TTC549 (cell line): ENCODE results near the gene TMEM121.
"Not testable (repeated sequence)": the region's sequence is repeated elsewhere in the genome, so short reads cannot be mapped to it uniquely, and the experiment has no call there.

Experiments
- FAIRE-seq: peaks from 2 replicates; lab custom pipeline; 2012; peaks lifted over from hg19 to GRCh38; lab: Jason Lieb, UNC

The TMEM121 gene

DNA sequence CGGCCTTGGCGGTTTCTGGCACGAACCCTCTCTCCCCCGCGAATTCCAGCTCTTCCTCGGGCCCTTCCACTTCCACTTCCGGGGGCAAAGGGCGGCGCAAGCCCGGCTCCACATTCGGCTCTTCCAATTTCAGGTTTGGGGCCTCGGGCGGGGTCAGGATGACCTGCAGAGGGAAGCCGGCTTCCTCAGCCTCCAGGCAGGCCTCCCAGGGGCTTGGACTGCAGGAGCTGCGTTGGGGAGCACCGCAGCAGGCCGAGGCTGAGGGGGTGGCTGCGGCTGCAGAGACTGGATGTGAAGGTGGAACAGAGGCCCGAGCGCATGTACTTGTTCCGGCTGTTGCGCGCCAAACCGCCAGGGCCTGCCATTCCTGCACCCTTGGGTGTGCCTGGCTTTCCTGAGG is 20.7 kb downstream of the TMEM121 start:
- FAIRE-seq: not testable (repeated sequence)

DNA sequence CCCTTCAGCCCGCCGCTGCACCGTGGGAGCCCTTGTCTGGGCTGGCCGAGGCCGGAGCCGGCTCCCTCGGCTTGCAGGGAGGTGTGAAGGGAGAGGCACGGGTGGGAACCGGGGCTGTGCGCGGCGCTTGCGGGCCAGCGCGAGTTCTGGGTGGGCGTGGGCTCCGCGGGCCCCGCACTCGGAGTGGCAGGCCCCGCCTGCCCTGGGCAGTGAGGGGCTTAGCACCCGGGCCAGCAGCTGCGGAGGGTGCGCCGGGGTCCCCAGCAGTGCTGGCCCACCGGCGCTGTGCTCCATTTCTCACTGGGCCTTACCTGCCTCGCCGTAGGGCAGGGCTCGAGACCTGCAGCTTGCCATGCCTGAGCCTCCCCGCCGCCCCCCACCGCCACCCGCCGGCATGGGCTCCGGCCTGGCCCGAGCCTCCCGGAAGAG is 21.4 kb downstream of the TMEM121 start:
- no peak for FAIRE-seq

DNA sequence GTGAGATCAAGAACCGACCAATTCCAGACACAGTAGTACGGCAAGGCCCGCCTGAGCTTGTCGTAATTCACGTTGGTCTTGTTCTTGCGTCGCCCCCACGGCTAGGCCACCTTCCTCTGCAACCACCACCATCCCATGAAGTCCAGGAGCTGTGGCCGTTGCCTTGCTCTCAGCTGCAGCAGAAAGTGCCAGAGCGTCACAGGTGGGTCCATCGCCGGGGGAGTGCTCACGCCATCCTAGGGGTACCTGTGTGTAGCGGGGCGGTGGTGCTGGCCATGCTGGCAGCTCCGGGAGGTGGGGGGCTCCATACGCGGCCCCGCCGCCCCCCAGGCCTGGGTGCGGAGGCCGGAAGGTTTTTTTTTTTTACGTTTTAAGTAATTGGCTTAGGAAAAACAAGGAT is 23.1 kb downstream of the TMEM121 start:
- FAIRE-seq: no peak

DNA sequence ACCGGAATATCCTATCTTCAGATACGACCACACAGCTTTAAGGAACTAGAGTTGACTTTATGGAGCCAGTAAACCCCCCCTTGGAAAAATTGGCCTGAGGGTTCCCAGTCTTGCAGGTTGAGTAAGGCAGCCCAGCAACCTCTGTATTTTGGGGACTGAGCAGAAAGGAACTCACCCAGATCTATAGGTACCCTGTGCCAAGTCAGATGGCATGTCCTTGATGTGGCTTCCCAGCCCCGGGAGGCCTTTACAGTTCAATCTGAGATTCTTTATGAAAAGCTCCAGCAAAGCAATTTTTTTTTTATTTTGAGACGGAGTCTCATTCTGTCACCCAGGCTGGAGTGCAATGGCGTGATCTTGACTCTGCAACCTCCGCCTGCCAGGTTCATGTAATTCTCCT is 27.6 kb downstream of the TMEM121 start:
- no peak for FAIRE-seq

DNA sequence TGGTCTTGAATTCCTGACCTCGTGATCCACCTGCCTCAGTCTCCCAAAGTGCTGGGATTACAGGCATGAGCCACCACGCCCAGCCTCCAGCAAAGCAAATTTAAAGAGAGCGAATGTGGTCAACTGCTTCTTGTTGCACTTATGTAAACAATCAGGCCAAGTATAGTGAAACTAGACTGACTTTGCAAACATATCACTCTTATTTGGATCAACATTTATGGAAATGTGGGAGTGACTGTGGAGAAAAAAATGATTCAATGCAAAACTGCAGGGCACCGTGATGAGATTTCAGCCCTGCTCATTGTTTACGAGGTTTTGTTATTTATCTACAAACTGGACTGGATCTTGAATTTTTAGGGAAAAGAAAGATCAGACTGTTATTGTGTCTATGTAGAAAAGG is 28.1 kb downstream of the TMEM121 start:
- FAIRE-seq: no peak

DNA sequence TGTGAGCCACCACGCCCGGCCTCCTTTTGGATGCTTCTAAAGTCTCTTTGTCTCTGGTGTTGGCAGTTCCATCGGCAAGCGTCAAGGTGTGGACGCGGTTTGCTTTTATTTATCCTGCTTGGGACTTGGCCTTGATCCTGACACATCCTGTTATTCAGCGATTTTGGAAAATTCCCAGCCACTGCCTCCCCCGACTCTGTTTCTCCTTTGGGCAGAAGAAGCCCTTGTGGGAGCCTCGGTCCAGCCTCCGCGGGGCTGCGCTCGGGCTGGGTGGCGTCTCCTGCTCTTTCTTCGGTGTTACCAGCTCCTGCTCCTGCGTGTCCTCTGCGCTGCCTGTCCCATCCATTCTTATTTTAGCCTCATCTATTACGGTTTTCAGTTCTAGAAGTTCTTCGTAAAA is 31.3 kb downstream of the TMEM121 start:
- not testable (repeated sequence) for FAIRE-seq

DNA sequence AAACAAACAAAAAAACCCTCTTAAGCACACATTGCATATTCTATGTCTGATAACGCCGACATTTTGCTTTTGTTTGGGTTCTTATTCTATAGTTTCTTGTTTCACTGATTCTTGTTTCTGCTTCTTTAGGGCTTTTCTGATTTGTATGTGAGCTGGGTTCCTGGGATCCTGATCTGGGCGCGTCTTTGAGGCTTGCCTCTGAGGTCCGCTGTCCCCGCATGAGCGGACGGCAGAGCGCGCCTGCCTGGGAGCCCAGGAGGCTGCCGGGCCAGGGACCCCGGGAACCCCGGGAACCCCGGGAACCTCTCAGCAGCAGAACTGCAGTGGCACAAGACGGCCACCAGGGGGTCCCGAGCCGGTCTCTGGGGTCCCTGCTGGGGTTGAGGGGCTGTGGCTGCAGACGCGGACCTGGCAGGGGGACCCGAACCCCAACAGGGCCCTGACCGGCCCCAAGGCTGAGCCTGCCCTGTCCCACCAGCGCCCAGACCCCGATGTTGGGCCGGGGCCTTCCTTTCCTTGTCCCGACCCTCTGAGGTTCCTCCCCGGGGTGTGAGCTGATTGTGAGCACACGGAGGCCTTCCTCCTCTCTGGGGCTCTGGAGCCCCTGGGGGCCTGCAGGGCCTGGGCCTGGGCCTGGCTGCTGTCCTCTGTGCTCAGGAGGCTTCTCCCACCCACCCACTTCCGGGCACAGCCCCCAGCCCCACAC is 32.2 kb downstream of the TMEM121 start:
- not testable (repeated sequence) for FAIRE-seq

DNA sequence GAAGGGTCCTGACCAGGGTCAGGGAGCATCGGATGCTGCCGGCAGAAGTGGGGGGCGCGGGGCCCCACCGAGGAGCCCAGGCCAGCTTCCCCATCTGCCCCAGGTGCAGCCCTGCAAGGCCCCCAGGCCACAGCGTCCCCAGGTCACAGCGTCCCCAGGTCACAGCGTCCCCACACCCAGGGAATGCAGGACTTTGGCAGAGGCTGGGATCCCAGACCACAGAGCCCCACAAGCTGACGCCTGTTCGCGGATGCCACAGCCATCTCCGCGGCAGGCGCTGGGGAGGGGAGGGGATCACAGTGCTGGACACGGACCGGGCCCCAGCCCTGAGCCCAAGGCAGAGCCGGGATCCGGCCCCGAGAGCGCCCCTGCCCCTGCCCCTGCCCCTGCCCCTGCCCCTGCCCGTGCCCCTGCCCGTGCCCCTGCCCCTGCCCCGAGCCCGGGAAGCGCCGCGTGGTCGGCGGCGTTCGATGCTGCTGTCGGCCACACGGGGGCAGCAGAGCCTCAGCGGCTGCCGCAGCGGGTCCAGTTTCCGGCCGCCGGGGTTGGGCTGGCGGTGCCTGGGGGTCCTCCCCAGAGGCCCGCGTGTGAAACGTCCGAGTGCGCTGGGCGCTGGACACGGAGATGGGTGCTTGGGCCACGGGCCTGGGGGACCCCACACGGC is 33.1 kb downstream of the TMEM121 start:
- not testable (repeated sequence) for FAIRE-seq

DNA sequence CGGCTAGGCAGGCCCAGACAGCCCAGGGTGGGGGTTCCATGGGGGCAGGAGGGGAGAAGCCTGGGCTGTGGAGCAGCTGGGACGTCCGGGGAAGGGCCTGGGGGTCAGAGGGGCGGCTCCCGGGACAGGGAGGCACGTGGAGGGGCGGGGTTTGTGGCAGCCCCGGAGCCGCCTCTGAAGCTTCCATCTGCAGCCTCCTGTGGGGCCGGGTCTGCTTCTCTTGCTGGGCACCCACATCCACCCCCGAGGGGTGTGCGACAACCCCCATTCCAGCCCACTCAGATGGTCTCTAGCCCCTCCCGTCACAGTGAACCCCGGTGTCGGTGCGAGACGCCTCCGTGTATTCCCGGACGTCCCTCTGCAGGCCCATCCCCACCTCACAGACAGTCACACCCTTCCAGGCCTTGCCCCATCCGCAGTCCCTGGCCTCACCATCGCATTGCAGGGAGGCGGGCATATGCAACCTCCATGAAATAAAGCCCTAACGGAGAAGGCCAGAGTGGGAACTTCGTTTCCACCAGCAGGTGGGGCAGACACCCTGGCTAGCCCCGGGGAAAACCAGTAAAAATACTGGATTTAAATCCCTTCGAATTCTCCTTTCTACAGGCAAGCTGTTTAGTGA is 33.8 kb downstream of the TMEM121 start:
- FAIRE-seq: peak; percentile 47

DNA sequence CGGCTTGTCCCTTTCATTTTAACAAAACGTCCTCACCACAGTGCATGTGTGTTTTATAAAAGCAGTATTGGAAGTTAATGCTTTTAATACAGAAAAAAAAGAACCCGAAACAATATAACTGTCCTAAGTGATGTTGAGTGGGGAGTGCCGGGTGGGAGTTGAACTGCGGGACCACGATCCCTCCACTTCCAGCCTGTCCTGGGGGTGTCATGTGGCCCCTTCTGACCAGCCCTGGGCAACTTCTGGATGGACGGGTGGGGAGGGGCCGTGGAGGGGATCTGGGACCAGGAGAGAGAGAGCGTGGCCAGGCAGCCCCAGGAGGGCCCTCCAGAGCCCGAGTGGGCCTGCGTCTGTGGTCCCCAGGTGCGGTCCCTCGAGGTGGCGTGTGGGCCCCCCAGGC is 35.0 kb downstream of the TMEM121 start:
- not testable (repeated sequence) for FAIRE-seq

DNA sequence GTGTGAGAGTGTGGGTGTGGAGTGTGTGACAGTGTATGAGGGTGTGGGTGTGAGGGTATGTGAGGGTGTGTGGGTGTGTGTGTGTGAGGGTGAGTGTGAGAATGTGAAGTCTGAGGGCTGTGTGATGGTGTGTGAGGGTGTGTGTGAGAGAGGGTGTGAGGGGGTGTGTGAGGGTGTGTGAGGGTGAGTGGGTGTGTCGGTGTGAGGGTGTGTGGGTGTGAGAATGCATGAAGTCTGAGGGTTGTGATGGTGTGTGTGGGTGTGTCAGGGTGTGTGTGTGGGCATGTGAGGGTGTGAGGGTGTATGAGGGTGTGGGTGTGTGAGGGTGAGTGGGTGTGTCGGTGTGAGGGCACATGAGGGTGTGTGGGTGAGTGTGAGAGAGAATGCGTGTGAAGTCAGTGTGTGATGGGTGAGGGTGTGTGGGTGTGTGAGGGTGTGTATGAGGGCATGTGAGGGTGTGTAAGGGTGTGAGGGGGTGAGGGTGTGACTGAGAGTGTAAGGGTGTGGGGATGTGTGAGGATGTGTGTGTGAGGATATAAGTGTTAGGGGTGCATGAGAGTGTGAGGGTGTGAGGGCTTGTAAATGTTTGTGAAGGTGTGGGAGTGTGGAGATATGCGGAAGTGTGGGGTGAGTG is 36.4 kb downstream of the TMEM121 start:
- FAIRE-seq: no peak

DNA sequence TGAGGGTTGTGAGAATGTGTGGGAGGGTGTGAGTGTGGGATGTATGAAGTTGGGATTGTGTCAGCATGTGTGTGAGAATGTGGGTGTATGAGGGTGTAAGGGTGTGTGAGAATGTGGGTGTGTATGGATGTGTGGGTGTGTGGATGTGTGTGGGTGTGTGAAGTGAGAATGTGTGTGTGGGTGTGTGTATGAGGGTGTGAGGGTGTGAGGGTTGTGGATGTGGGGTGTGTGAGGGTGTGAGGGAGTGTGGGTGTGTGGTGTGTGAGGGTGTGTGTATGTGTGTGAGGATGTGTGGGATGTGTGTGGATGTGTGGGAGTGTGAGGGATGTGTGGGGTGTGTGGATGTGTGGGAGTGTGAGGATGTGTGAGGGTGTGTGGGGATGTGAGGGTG is 37.0 kb downstream of the TMEM121 start:
- FAIRE-seq: no peak

DNA sequence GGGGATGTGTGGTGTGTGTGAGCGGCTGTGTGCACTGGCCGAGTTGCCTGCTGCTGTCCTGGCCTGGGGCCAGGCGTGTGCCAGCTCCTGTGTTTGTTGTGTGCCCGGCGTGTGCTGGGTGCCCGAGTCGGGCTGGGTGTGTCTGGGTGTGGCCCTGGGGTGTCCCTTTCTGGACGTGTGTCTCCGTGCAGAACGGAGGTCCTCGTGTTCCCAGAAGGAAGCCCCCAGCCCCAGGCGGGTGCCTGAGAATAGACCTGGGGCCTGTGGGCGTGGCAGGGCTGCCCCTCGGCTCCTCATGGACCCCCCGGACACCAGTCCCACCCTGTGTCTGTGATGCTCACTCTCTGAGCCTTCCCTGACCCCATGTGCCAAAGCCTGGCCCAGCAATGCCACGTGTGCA is 38.2 kb downstream of the TMEM121 start:
- not testable (repeated sequence) for FAIRE-seq

DNA sequence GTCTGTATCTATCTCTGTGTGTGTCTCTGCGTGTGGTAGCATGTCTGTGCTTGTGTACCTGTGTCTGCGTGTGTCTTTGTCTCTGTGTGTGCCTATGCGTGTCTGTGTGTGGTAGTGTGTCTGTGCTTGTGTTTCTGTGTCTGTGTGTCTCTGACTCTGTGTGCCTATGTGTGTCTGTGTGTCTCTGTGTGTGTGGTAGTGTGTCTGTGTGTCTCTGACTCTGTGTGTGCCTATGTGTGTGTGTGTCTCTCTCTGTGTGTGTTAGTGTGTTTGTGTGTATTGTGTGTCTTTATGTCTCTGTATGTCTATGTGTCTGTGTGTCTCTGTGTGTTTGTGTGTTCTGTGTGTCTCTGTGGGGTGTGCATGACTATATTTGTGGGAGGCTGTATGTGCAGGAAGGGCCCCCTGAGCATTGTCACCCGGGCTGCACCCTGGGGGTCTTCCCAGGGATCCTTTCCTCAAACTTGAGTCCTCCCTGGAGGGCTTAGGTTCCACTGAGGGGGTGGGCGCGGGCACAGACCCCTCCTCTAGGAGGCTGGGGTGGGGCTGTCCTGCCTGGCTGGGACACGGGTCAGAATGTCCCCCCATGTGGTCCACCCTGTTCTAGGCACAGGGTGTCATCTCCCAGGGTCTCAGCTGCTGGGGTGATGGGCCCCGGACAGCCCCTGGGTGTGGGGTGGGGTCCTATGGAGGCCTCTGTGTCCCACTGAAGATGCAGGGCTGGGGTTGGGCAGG is 39.0 kb downstream of the TMEM121 start:
- FAIRE-seq: not testable (repeated sequence)

DNA sequence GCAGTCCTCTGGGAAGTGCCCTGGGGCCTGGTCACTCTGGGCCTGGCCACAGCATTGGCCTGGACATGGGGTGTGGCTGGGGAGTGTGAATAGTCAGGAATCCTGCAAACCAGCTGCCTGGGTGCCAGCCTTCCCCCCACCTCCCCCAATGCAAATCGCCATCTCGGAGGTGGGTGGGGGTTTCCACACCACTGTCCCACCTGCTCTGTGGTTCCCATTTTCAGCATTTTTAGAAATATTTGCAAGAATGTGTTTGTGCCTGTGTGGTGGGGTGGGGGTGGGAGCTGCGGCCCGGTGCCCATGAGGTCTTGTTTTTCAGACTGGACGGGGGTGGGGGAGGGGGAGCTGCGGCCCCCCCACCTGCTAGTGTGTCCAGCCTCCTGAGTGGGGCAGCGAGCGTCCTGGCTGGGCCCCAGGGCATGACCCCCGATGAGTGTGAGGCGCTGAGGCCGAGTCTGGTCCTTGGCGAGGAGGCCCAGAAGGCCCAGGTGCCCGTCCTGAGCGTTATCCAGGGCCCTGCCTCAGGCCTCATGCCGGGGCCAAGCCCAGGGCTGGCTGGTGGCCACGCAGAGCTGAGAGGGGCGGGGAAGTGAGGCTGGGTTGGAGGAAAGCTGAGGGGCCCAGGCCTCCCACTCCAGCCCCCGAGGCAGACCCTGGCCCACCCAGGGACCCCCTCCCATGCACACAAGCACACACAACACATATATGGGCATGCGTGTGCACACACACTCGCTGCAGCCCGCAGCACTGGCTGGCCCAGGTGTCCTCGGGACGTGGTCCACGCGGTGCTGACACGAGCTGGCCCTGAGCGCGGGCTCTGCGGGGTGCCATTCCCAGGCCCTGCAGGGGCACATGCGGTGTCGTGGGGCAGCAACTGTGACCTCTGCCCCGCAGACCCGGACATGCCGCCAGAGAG is 40.1 kb downstream of the TMEM121 start:
- not testable (repeated sequence) for FAIRE-seq

DNA sequence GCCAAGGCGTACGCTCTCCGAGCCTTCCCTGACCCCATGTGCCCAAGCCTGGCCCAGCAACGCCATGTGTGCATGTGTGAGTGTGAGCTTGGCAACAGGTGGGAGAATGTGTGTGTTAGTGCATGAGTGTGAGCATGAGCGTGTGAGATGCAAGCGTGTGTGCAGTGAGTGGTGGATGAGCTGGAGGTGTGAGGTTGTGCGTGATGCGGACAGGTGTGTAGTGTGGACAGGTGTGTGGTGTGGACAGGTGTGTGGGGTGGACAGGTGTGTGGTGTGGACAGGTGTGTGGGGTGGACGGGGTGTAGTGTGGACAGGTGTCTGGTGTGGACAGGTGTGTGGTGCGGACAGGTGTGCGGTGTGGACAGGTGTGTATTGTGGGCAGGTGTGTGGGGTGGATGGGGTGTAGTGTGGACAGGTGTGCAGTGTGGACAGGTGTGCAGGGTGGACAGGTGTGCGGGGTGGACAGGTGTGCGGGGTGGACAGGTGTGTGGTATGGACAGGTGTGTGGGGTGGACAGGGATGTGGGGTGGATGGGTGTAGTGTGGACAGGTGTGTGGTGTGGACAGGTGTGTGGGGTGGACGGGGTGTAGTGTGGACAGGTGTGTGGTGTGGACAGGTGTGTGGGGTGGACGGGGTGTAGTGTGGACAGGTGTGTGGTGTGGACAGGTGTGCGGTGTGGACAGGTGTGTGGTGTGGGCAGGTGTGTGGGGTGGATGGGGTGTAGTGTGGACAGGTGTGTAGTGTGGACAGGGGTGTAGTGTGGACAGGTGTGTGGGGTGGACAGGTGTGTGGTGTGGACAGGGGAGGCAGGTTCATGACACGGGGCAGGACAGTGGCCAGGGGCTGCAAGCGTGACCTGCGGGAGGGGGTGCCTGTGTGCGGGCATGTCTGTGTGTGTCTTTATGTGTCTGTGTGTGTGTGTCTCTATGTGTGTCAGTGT is 41.1 kb downstream of the TMEM121 start:
- not testable (repeated sequence) for FAIRE-seq

DNA sequence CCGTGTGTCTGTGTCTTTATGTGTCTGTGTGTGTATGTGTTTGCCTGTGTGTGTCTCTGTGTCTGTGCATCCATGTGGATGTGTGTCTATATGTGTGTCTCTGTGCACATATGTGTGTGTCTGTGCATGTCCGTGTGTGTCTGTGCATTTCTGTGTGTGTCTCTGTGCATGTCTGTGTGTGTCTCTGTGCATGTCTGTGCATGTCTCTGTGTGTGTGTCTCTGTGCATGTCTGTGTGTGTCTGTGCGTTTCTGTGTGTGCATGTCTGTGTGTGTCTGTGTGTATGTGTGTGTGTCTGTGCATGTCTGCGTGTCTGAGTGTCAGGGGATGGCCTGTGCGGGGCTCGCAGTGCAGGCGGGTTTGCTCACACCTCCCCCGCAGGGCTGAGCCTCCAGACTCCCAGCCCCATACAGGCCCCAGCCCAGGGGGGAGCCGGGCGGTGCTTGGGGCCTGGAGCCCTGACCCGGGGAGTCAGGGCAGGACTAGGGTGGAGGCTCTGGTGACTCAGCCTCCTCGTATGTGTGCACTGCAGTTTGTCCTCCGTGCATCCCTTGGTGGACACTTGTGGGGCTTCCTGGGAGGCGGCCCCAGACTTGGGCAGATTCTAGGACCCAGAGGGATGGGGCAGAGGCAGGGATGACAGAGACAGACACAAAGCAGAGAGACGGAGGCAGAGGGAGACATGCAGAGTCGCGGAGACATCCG is 41.9 kb downstream of the TMEM121 start:
- FAIRE-seq: not testable (repeated sequence)

DNA sequence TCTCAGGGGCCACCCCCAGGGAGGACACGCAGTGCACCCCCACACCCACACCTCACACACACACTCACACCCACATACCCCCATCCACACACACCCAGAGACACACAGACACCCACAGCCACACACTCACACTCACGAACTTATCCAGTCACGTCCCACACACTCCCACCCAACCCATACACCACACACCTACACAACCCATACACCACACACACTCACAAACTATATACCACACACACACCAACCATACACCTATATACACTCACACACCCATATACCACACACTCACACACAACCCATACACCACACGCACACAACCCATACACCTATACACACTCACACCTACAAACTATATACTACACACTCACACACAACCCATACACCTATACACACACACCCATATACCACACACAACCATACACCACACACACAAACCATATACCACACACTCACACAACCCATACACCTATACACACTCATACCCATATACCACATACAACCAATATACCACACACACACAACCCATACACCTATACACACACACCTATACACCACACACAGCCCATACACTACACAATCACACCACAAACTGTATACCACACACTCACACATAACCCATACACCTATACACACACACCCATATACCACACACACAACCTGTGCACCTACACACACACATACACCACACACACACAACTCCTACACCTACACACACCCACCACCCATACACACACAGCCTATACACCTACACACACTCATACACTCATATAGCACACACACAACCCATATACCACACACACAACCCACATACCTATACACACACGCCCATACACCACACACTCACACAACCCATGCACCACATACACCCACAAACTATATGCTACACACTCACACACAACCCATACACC is 42.7 kb downstream of the TMEM121 start:
- no peak for FAIRE-seq
